Measurements from ENCODE around the gene FNTB.

- TF ChIP-seq, protein P1, sequence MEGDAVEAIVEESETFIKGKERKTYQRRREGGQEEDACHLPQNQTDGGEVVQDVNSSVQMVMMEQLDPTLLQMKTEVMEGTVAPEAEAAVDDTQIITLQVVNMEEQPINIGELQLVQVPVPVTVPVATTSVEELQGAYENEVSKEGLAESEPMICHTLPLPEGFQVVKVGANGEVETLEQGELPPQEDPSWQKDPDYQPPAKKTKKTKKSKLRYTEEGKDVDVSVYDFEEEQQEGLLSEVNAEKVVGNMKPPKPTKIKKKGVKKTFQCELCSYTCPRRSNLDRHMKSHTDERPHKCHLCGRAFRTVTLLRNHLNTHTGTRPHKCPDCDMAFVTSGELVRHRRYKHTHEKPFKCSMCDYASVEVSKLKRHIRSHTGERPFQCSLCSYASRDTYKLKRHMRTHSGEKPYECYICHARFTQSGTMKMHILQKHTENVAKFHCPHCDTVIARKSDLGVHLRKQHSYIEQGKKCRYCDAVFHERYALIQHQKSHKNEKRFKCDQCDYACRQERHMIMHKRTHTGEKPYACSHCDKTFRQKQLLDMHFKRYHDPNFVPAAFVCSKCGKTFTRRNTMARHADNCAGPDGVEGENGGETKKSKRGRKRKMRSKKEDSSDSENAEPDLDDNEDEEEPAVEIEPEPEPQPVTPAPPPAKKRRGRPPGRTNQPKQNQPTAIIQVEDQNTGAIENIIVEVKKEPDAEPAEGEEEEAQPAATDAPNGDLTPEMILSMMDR (IDR thresholded peaks at IDR 0.05) = no peak
- peak; percentile 93 for TF ChIP-seq POLR2A (IDR thresholded peaks at IDR 0.05)
- TF ChIP-seq POLR2AphosphoS5 (IDR thresholded peaks at IDR 0.05) = peak; percentile 92
Measured at GRCh38 chr14:65102441-65103149, 115.9 kb downstream of the FNTB start, which contains the start of gene MAX.
